SIG-M5 treated with dmso at 0.1 percent for 504 hours (cell line): ENCODE data around the gene EPB41L2.

Source experiments
- DNase-seq: peaks from one replicate; lab custom pipeline; 2025; ENCODE audit not compliant: unreplicated experiment; lab: John Stamatoyannopoulos, UW

EPB41L2 gene

GRCh38 chr6:131062241-131063027 is 611 bp downstream of the EPB41L2 start:
- no peak for DNase-seq

- DNase-seq = peak; percentile 36
Measured at GRCh38 chr6:131061751-131062119, 1.3 kb downstream of the EPB41L2 start.

GRCh38 chr6:131061041-131061750 is 1.8 kb downstream of the EPB41L2 start:
- DNase-seq = no peak

- no peak for DNase-seq
Measured at GRCh38 chr6:131060311-131060710, 2.7 kb downstream of the EPB41L2 start.

GRCh38 chr6:131059486-131059885 is 3.6 kb downstream of the EPB41L2 start:
- DNase-seq = no peak

GRCh38 chr6:131058236-131058635 is 4.8 kb downstream of the EPB41L2 start:
- no peak for DNase-seq

- no peak for DNase-seq
Measured at GRCh38 chr6:131054392-131055250, 8.4 kb downstream of the EPB41L2 start.

GRCh38 chr6:131053546-131054240 is 9.4 kb downstream of the EPB41L2 start:
- DNase-seq = no peak

- no peak for DNase-seq
Measured at GRCh38 chr6:131052181-131052580, 10.9 kb downstream of the EPB41L2 start.

- DNase-seq = no peak
Measured at GRCh38 chr6:131051341-131051740, 11.7 kb downstream of the EPB41L2 start.

- DNase-seq = no peak
Measured at GRCh38 chr6:131049608-131050007, 13.4 kb downstream of the EPB41L2 start.

GRCh38 chr6:131048933-131049515 is 14.0 kb downstream of the EPB41L2 start:
- DNase-seq = no peak

- no peak for DNase-seq
Measured at GRCh38 chr6:131048459-131048858, 14.6 kb downstream of the EPB41L2 start.

GRCh38 chr6:131045139-131045538 is 17.9 kb downstream of the EPB41L2 start:
- DNase-seq = no peak

GRCh38 chr6:131043902-131044447 is 19.1 kb downstream of the EPB41L2 start:
- DNase-seq = no peak

GRCh38 chr6:131042664-131043063 is 20.4 kb downstream of the EPB41L2 start:
- no peak for DNase-seq

GRCh38 chr6:131041814-131042213 is 21.2 kb downstream of the EPB41L2 start:
- no peak for DNase-seq

GRCh38 chr6:131040866-131041265 is 22.2 kb downstream of the EPB41L2 start:
- no peak for DNase-seq

GRCh38 chr6:131039345-131039680 is 23.7 kb downstream of the EPB41L2 start:
- no peak for DNase-seq

GRCh38 chr6:131038597-131039344 is 24.3 kb downstream of the EPB41L2 start:
- no peak for DNase-seq
